ENCODE data around the gene PROM2.

The PROM2 gene

DNA sequence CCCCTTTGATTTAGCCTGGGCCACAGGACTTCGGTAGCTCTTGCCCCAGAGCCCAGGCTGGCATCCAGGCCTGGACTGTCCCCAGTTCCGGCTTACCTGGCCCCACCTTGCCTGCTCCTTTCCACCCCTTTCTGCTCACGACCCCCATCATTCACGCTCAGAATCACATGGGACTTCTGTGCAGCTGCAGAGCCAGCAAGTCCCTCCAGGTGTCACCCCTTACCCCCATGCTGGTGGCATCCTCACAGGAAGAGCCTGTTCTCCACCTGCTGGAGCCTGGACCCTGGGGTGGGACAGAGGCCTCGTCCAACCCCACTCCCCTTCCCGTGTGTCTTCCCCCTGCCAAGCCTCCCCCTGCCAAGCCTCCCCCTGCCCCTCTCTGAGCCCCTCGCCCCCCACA is 15.0 kb downstream of the PROM2 start:
- TF ChIP-seq TAF1 (IDR thresholded peaks at IDR 0.05; ENCODE audit: low read depth), result no peak
- no peak for TF ChIP-seq YY1 (IDR thresholded peaks at IDR 0.05; ENCODE audit: low read depth)
- TF ChIP-seq ZBTB7A (IDR thresholded peaks at IDR 0.05; ENCODE audit: low read depth), result no peak
- no peak for TF ChIP-seq FOXM1 (IDR thresholded peaks at IDR 0.05; ENCODE audit: borderline replicate concordance, low read depth)
- no peak for TF ChIP-seq CREB1 (IDR thresholded peaks at IDR 0.05; ENCODE audit: low read depth)
- TF ChIP-seq, protein P1, sequence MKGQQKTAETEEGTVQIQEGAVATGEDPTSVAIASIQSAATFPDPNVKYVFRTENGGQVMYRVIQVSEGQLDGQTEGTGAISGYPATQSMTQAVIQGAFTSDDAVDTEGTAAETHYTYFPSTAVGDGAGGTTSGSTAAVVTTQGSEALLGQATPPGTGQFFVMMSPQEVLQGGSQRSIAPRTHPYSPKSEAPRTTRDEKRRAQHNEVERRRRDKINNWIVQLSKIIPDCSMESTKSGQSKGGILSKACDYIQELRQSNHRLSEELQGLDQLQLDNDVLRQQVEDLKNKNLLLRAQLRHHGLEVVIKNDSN (IDR thresholded peaks at IDR 0.05), result no peak
- no peak for TF ChIP-seq EP300 (IDR thresholded peaks at IDR 0.05; ENCODE audit: borderline replicate concordance)
- TF ChIP-seq TEAD4 (IDR thresholded peaks at IDR 0.05), result no peak
- TF ChIP-seq, protein P2, sequence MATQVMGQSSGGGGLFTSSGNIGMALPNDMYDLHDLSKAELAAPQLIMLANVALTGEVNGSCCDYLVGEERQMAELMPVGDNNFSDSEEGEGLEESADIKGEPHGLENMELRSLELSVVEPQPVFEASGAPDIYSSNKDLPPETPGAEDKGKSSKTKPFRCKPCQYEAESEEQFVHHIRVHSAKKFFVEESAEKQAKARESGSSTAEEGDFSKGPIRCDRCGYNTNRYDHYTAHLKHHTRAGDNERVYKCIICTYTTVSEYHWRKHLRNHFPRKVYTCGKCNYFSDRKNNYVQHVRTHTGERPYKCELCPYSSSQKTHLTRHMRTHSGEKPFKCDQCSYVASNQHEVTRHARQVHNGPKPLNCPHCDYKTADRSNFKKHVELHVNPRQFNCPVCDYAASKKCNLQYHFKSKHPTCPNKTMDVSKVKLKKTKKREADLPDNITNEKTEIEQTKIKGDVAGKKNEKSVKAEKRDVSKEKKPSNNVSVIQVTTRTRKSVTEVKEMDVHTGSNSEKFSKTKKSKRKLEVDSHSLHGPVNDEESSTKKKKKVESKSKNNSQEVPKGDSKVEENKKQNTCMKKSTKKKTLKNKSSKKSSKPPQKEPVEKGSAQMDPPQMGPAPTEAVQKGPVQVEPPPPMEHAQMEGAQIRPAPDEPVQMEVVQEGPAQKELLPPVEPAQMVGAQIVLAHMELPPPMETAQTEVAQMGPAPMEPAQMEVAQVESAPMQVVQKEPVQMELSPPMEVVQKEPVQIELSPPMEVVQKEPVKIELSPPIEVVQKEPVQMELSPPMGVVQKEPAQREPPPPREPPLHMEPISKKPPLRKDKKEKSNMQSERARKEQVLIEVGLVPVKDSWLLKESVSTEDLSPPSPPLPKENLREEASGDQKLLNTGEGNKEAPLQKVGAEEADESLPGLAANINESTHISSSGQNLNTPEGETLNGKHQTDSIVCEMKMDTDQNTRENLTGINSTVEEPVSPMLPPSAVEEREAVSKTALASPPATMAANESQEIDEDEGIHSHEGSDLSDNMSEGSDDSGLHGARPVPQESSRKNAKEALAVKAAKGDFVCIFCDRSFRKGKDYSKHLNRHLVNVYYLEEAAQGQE (IDR thresholded peaks at IDR 0.05; ENCODE audit: low read depth), result no peak
- TF ChIP-seq EGR1 (IDR thresholded peaks at IDR 0.05), result no peak
- no peak for TF ChIP-seq CEBPB (IDR thresholded peaks at IDR 0.05)
- TF ChIP-seq, protein P3, sequence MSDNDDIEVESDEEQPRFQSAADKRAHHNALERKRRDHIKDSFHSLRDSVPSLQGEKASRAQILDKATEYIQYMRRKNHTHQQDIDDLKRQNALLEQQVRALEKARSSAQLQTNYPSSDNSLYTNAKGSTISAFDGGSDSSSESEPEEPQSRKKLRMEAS (IDR thresholded peaks at IDR 0.05), result no peak
- TF ChIP-seq TCF12 (IDR thresholded peaks at IDR 0.05; ENCODE audit: low read depth), result no peak
- no peak for TF ChIP-seq NFIC (IDR thresholded peaks at IDR 0.05)
- no peak for TF ChIP-seq RAD21 (IDR thresholded peaks at IDR 0.05; ENCODE audit: low read depth)

DNA sequence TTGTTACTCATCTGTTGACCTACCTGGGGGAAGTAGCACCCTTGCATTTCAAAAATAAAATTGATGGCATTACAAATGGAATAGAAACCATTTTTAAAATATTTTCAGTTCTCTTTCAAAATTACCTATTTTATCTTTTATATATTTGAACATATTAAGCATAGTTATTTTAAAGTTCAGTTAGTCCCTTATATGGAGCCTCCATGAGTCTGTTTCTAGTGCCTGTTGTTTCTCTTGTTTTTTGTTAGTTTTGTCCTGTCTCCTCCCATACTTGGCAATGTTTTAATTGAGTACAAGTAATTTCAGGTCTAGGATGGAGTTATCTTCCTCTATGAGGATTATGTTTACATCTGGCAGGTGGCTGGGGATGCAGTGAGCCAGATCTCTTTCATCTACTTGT is 17.0 kb downstream of the PROM2 start:
- TF ChIP-seq TAF1 (IDR thresholded peaks at IDR 0.05; ENCODE audit: low read depth) (no peak), FOXM1 (IDR thresholded peaks at IDR 0.05; ENCODE audit: borderline replicate concordance, low read depth) (no peak), CREB1 (IDR thresholded peaks at IDR 0.05; ENCODE audit: low read depth) (no peak), EGR1 (IDR thresholded peaks at IDR 0.05) (no peak), NFIC (IDR thresholded peaks at IDR 0.05) (no peak), TCF12 (IDR thresholded peaks at IDR 0.05; ENCODE audit: low read depth) (no peak), YY1 (IDR thresholded peaks at IDR 0.05; ENCODE audit: low read depth) (no peak), TEAD4 (IDR thresholded peaks at IDR 0.05) (no peak), RAD21 (IDR thresholded peaks at IDR 0.05; ENCODE audit: low read depth) (no peak), CEBPB (IDR thresholded peaks at IDR 0.05) (no peak)
- TF ChIP-seq, protein P1 (IDR thresholded peaks at IDR 0.05), result no peak
- TF ChIP-seq, protein P3 (IDR thresholded peaks at IDR 0.05), result no peak

DNA sequence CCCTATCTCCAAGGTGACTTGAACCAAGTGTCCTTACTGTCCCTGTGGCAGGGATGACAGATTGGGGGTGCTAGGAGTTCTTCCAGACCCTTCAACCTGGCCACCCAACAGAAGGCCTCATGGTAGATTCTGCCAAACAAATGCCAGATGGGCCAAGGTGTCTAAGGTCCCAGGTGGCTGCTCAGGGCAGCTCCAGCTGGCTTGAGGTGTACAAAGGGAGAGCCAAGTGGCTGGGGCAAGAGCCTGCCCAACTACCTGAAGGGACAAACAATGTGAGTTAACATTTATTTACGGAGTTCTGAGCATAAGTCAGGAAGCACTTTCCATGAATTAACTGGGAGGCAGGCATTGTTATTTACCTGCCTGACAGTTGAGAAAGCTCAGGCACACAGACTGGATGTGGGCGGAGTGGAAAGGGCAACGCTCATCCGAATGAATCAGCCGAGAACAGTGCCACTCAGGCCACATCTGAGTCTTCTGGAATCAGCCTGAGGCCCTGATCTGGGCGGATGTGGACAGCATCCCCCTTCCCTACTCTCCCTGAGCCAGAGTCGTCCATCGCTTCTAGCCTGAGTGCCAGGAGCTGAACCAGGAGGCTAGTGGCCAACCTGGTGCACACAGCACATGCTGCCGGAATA is 18.5 kb downstream of the PROM2 start:
- TF ChIP-seq EGR1 (IDR thresholded peaks at IDR 0.05), result no peak
- TF ChIP-seq CEBPB (IDR thresholded peaks at IDR 0.05), result no peak
- TF ChIP-seq, protein P1 (IDR thresholded peaks at IDR 0.05), result no peak
- TF ChIP-seq YY1 (IDR thresholded peaks at IDR 0.05; ENCODE audit: low read depth), result no peak
- no peak for TF ChIP-seq NFIC (IDR thresholded peaks at IDR 0.05)
- no peak for TF ChIP-seq ZBTB7A (IDR thresholded peaks at IDR 0.05; ENCODE audit: low read depth)
- no peak for TF ChIP-seq FOXM1 (IDR thresholded peaks at IDR 0.05; ENCODE audit: borderline replicate concordance, low read depth)
- no peak for TF ChIP-seq EP300 (IDR thresholded peaks at IDR 0.05; ENCODE audit: borderline replicate concordance)
- TF ChIP-seq, protein P3 (IDR thresholded peaks at IDR 0.05), result no peak

DNA sequence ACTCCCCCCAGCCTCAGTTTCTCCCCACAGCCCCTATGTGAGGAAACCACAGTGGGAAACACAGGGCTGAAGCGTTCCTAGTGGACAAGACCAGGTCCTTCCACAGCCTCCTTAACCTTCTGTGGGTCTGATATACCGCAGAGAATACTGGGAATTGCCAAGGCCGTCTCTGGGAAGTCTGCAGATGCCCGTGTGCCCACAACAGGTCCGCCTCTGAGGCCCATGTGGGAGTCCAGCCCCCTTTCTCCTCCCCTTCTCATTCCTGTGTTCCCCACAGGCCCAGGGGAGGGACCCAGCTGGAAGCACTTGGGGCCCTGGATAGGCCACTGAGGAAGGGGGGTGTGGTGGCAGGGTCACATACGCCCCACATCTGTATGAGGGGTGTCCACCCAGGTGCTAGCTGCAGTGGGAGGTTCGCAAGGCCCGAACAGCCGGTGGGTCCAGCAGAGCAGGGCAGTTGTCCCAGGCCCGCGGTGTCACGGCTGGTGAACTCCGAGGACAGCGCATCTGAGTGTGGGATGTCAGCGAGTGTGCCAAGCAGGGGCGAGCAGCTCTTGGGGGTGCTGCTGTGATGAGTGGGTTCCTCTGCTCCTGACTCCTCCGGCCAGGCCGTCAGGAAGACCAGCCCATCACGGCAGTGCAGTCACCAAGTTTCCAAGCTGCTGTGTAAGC is 20.5 kb downstream of the PROM2 start:
- no peak for TF ChIP-seq NFIC (IDR thresholded peaks at IDR 0.05)
- TF ChIP-seq, protein P1 (IDR thresholded peaks at IDR 0.05), result no peak
- TF ChIP-seq CEBPB (IDR thresholded peaks at IDR 0.05), result no peak

DNA sequence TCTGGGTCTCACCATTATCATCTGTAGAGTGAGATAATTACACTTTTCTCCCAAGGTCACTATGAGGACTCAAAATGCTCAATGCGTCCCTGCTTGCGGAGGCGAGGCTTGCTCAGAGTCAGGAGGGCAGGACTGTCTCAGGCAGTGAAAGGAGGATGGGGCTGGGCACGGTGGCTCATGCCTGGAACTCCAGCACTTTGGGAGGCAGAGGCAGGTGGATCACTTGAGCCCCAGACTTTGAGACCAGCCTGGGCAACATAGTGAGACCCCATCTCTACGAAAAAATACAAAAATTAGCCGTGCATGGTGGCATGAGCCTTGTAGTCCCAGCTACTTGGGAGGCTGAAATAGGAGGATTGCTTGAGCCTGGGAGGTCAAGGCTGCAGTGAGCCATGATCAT is 21.1 kb downstream of the PROM2 start:
- no peak for TF ChIP-seq CREB1 (IDR thresholded peaks at IDR 0.05; ENCODE audit: low read depth)
- no peak for TF ChIP-seq TCF12 (IDR thresholded peaks at IDR 0.05; ENCODE audit: low read depth)
- TF ChIP-seq EGR1 (IDR thresholded peaks at IDR 0.05), result no peak

DNA sequence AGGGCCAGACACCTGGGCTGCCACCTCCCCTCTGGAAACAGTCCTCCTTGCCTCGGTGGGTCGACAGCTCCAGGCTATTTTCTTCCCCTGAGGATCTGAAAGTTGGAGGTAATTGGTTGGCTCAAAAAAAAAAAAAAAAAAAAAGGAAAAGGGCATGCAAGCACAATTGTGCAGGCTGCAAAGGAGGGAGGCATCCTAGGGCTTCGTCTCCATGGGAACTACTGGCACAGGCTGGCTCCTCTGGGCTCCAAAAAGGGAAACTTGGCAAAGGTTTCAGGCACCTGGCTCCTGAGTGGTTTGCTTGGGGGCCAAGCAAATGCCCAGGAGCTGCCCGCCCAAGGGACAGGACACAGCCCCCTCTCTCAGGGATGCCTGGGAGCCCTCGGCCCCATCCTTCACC is 21.8 kb downstream of the PROM2 start:
- TF ChIP-seq ZBTB7A (IDR thresholded peaks at IDR 0.05; ENCODE audit: low read depth) (no peak), NFIC (IDR thresholded peaks at IDR 0.05) (no peak), FOXM1 (IDR thresholded peaks at IDR 0.05; ENCODE audit: borderline replicate concordance, low read depth) (no peak), YY1 (IDR thresholded peaks at IDR 0.05; ENCODE audit: low read depth) (no peak), EGR1 (IDR thresholded peaks at IDR 0.05) (no peak), RAD21 (IDR thresholded peaks at IDR 0.05; ENCODE audit: low read depth) (no peak)
- TF ChIP-seq, protein P2 (IDR thresholded peaks at IDR 0.05; ENCODE audit: low read depth), result no peak
- TF ChIP-seq, protein P1 (IDR thresholded peaks at IDR 0.05), result no peak
